Kidney (tissue), 14 donors: Measurements from ENCODE around the gene CDC5L. TPM values are rescaled to one million over a fixed set of nuclear protein-coding genes. Genes with fewer than 3 reads are reported as not detected.

Experiments used
- DNase-seq, 5 donors: peaks; one replicate each; pipeline ENCODE4 v3.0.0-alpha.2; 2013 to 2020
- FAIRE-seq: peaks from 2 replicates; lab custom pipeline; 2012; peaks lifted over from hg19 to GRCh38; lab: Jason Lieb, UNC
- H3K27ac ChIP-seq, 2 donors: one replicate each; pipeline ENCODE4 v1.7.0; 2013; ENCODE audit warnings: low read depth in 2 of 2, low read length in 2 of 2, inconsistent platforms in 1 of 2
- H3K27me3 ChIP-seq: one replicate; pipeline ENCODE4 v1.7.1; 2013; ENCODE audit warnings: low read length, inconsistent platforms; ENCODE audit not compliant: control insufficient read depth, insufficient read depth
- H3K36me3 ChIP-seq, 3 donors: one replicate each; pipeline versions ENCODE4 v1.7.0 to v1.7.1; 2013; ENCODE audit warnings: low read length in 3 of 3, control low read depth in 1 of 3, inconsistent platforms in 1 of 3; ENCODE audit not compliant: insufficient read depth in 3 of 3, control insufficient read depth in 2 of 3
- H3K4me1 ChIP-seq, 3 donors: one replicate each; pipeline versions ENCODE4 v1.7.0 to v1.7.1; 2013; ENCODE audit warnings: low read length in 3 of 3, inconsistent platforms in 1 of 3, low read depth in 1 of 3; ENCODE audit not compliant: control insufficient read depth in 2 of 3, insufficient read depth in 2 of 3
- H3K4me3 ChIP-seq, 3 donors: one replicate each; pipeline versions ENCODE4 v1.7.0 to v1.8.1; 2013; ENCODE audit warnings: low read length in 3 of 3, control low read depth in 1 of 3, inconsistent platforms in 1 of 3
- H3K9ac ChIP-seq, 3 donors: one replicate each; pipeline versions ENCODE4 v1.7.0 to v1.7.1; 2013; ENCODE audit warnings: low read length in 3 of 3, control low read depth in 1 of 3, inconsistent platforms in 1 of 3
- H3K9me3 ChIP-seq, 3 donors: one replicate each; pipeline versions ENCODE4 v1.7.0 to v1.7.1; 2013; ENCODE audit warnings: low read length in 3 of 3, control low read depth in 1 of 3, inconsistent platforms in 1 of 3; ENCODE audit not compliant: control insufficient read depth in 2 of 3, insufficient read depth in 1 of 3
- intact Hi-C: fragments of 100-400 bp; cut with DNase I; formaldehyde crosslinking; loops from one replicate; pipeline ENCODE4 v1.11.1; 2022
- polyA plus RNA-seq: library from polyadenylated mRNA; stranded (reverse); fragments of 350-450 nt; fragmentation: Illumina TruSeq; extraction: RNeasy Lipid Tissue Mini Kit (QIAGEN cat#74804); gene quantifications from one replicate; pipeline ENCODE4 v1.2.3, GENCODE V29; 2014; ENCODE audit warnings: low read depth, low replicate concordance; ENCODE audit not compliant: insufficient read depth
- total RNA-seq: library from RNA; stranded (reverse); fragmentation: NEBNext Ultra II Directional; extraction: Animal tissue kit (Norgen Biotek cat#: 25700); gene quantifications from one replicate; pipeline ENCODE4 v1.2.1, GENCODE V29; 2021
- TF ChIP-seq, protein P1 (sequence below): IDR thresholded peaks from 3 replicates; pipeline ENCODE4 v1.5.1; 2012; ENCODE audit warnings: mild to moderate bottlenecking, moderate library complexity, borderline replicate concordance; ENCODE audit not compliant: insufficient read depth; ENCODE audit errors: extremely low read depth
- donor health status: control.
- donor health status: control.
- donor health status: control.
- donor health status: control.
- donor health status: control.
- donor health status: DM: yes; HTN: yes; CAD: no.
- donor health status: Normal renal cell carcinoma (clear cell type).

CDC5L gene
- total and polyA plus RNA-seq, 2 donors from 2014 or later = 7.6 to 17.6 TPM

DNA sequence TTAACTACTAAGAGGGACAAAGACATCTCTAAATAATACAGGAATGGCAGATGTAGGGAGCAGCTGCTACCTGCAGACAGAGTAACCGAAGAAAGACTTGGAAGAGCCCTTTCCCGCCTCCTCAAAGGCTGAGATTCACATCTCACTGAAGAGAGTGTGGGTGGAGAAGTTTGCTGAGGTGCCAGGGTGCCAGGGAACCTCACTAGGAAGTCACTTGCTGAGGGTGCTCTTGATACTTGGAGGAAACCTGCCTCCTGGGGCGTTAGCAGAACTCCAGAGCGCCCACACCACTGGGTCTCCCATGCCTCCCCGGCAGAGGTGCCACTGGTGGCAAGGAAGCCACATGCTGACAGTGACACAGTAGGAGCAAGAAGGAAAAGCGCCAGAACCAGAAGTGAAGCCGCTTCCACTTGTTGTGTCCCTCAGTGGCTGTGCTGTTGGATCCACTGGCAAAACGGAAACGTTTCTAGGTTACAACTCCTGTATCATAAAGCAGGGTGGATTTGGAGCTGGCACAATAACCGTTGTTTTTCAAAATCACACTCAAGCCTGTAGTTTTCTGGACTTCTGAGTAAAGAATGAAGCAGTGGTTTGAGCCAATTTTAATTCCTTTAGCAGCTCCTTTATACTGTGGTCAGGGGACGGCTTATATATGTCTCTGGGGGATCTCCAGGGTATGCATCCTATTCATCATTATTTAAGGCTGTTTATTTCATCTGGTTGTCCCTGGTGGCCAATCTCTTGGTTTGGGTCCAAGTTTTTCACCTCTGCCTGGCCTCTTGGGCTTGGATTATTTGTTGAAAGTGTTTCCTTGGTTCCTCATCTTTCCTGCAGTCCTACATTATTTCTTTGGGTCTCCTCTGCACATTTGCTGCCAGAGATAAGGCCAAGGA, 64.5 kb downstream of the CDC5L start:
- Histone ChIP-seq H3K27ac (no peak overlapping the region), H3K9me3 (no peaks in the 10 kb centered on the region), H3K4me3 (no peak overlapping the region), H3K36me3 (peaks cover 0 to under 1% (median 0%) of the 10 kb centered on the region in 3 donors), H3K9ac (no peak overlapping the region), H3K27me3 (no peaks in the 10 kb centered on the region), H3K4me1 (no peaks in the 10 kb centered on the region)
- intact Hi-C loops = no loop called here
- FAIRE-seq (no peak), DNase-seq (no peak)
- TF ChIP-seq, protein P1, sequence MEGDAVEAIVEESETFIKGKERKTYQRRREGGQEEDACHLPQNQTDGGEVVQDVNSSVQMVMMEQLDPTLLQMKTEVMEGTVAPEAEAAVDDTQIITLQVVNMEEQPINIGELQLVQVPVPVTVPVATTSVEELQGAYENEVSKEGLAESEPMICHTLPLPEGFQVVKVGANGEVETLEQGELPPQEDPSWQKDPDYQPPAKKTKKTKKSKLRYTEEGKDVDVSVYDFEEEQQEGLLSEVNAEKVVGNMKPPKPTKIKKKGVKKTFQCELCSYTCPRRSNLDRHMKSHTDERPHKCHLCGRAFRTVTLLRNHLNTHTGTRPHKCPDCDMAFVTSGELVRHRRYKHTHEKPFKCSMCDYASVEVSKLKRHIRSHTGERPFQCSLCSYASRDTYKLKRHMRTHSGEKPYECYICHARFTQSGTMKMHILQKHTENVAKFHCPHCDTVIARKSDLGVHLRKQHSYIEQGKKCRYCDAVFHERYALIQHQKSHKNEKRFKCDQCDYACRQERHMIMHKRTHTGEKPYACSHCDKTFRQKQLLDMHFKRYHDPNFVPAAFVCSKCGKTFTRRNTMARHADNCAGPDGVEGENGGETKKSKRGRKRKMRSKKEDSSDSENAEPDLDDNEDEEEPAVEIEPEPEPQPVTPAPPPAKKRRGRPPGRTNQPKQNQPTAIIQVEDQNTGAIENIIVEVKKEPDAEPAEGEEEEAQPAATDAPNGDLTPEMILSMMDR = no peak

DNA sequence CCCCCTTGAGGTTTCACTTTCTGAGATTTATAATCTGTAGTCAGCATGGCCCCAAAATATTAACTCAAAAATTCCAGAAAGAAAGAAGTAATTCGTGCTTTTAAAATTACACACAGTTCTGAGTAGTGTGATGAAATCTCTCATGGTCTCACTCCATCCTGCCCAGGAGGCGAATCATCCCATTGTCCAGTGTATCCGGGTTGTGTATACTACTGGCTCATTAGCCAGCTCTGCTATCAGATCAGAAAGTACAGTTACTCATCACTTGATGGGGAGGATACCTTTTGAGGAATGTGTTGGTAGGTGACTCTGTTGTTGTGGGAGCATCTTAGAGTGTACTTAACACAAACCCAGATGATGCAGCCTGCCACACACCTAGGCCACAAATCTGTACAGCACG, 65.2 kb downstream of the CDC5L start:
- Histone ChIP-seq H3K27ac (no peak overlapping the region), H3K4me3 (no peak overlapping the region), H3K9ac (no peak overlapping the region), H3K4me1 (no peaks in the 10 kb centered on the region), H3K36me3 (no peaks in the 10 kb centered on the region), H3K27me3 (no peaks in the 10 kb centered on the region), H3K9me3 (no peaks in the 10 kb centered on the region)
- DNase-seq (no peak), FAIRE-seq (no peak)
- intact Hi-C loops = no loop called here
- TF ChIP-seq, protein P1 = no peak

DNA sequence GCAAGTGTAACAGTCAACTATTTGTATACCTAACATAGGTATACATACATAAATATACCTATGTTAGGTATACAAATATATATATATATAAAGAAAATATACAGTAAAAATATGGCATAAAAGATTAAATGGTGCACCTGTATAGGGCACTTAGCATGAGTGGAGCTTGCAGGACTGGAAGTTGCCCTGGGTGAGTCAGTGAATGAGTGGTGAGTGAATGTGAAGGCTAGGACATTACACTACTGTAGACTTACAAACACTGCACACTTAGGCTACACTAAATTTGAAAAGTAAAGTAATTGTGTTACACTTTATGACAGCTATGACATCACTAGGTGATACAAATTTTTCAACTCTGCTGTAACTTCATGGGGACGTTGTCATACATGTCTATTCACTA, 65.6 kb downstream of the CDC5L start:
- FAIRE-seq = no peak
- H3K4me1 ChIP-seq = peaks cover 0 to 2% (median 0%) of the 10 kb centered on the region in 3 donors
- intact Hi-C loops = no loop called here
- no peak overlapping the region for H3K27ac ChIP-seq
- no peaks in the 10 kb centered on the region for H3K27me3 ChIP-seq
- no peaks in the 10 kb centered on the region for H3K9me3 ChIP-seq
- H3K9ac ChIP-seq = no peak overlapping the region
- H3K36me3 ChIP-seq = no peaks in the 10 kb centered on the region
- no peak overlapping the region for H3K4me3 ChIP-seq
- TF ChIP-seq, protein P1 = no peak
- DNase-seq = no peak
